GM04503 (cell line): ENCODE measurements around the gene CCNI.

Experiments
- DNase-seq: peaks from one replicate; pipeline ENCODE4 v3.0.0-alpha.2; 2012; ENCODE audit warnings: low read depth

CCNI gene

DNA sequence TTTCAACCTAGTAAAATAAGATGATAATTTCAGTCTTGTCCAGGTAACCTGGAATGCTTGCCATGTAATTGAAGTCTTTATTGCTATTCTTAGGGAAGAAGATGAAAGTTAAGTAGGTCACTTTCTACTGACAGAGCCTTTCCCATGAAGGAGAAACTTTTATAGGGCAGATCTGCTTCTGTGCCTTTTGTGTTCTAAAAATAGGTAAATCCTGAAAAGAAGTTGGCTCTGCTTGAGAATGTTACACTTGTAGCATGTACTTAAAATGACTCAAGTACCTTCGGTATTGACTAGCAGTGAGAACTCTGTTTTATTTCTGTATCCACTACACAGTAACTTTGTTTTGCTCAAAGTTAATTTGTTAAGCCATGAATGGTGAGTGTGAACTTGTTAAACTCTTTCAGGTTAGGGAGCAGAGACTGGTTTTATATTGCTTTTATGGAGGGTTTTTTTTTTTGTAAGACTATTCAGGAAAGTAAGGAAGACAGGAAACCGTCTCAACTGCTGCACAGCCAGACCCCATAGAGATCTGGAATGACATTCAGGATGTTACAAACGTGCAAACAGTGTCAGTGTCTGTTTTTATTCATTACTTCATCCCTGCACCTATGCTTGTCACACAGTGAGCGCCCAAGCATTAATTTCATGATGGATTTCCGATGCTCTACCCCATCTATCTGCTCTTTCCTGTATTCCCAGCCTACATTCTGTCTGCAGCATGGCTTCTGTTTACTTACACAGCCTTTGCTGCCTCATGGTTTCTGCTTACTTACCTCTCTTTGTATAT is 73.3 kb downstream of the CCNI start:
- no peak for DNase-seq

DNA sequence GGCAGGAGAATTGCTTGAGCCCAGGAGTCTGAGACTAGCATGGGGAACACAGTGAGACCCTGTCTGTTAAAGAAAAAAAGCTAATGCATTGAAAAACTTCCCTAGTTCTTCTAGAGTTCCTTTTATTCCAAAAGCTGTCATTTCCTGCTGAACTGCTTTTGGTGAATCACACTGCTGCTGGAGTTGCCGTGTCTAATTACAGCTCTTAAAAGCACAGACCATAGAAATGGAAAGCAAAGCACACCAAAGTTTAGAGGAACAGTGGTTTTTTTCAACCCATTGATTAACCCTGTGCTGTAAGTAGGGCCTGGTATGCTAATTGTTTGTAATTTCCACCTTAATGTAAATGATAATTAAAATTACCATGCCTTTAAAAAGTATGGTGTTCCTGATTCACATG is 73.9 kb downstream of the CCNI start:
- DNase-seq = no peak

DNA sequence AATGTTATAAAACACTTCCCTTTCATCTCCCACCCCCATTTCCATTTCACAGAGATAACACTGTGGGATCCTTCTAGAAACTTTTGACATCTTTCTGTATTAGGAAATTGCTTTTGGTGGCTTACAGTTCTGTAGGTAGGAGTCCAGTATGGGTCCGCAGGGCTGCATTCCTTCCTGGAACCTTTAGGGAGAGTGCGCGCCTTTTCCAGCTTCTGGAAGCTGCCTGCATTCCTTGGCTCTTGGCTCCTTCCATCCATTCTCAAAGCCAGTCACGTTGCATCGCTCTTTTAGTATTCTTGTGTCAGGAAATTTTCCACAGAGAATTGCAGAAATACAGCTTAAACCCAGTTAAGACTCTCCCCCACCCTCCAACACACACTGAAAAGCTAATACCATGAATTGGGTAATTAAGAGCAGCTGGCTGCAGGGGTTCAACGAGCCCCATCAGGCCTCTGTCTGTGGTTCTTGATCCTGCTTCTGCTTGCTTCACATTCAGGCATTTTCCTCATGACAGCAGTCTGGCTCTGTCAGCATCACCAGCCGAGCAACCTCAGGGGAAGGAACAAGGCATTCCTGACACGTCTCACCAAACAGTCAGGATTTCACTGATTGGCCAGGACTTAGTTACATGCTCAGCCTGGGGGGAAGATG is 77.4 kb downstream of the CCNI start:
- no peak for DNase-seq

DNA sequence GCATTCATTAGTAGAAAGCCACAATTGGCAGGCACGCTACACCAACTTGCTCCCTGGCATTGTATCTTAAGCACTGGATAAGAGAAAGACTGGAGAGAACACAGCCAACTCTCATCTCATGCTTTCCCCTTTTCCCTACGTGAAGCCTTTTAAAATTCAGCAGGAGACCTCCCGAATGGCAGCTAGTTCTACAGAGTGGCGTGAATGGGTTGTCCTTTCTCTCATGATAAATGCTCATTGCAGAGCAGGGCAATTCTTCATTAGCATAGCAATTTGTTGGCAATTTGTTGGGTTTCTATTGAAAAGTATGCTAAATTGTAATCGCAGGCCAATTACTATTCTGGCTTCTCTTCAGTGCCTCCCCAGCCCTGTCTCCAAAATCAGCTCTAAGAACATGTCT is 78.3 kb downstream of the CCNI start:
- DNase-seq = no peak
